ENCODE measurements around the gene USP28.

Gene USP28

DNA sequence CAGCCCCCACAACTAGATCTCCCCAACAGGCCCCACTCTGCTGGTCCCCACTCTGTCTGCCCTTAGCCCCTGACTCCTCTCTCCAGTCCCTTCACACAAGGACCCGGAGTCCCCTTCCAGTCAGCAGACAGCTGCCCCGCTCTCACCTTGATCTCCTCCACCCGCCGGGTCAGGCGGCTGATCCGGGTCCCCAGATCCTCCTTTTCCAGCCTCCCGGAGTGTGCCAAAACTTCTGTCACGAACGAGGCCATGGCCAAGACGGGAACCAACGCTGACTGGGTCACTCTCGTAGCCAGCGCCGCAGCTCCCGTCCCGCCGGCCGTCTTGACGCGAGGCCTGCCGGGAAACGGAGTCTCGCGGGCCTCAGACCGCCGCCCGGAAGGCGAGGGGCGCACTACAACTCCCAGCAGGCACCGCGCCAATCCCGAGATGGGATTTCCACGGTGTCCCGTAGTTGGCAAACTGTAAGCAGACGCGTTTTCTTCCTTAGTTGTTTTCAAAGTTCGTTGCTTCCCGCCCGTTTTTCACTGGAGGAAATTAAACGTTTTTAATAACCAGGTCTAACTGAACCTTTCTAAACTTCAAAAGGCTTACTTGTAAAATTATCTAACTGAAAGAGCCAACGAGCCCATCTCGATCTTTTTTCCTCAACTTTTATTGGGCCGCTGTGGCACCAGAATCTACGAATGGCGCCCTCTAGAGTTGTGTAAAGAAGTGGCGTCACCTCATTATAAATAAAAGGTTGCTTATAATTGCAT is 101.8 kb downstream of the USP28 start, which contains the start of gene ZW10 (continued):
- TF ChIP-seq ZNF223 (tag by site-specific recombination; IDR thresholded peaks at IDR 0.05), result 0 out of 2 replicates have a peak, but pooled peaks have one; percentile 32
- 0 out of 2 replicates have a peak, but pooled peaks have one; percentile 9 for TF ChIP-seq ZNF366 (tag by site-specific recombination; conservative IDR thresholded peaks at IDR 0.05)
- no peak for TF ChIP-seq ZNF350 (tag by site-specific recombination; IDR thresholded peaks at IDR 0.05)
- TF ChIP-seq SP2 (tag by site-specific recombination; IDR thresholded peaks at IDR 0.05), result peak; percentile 9; the same call in 1 of the 2 replicates
- peak; percentile 46; the same call in 1 of the 2 replicates for TF ChIP-seq ZNF629 (tag by site-specific recombination; IDR thresholded peaks at IDR 0.05)
- TF ChIP-seq TRIM28 (IDR thresholded peaks at IDR 0.05; ENCODE audit: borderline replicate concordance, low read length), result peak; percentile 80; the same call in 1 of the 2 replicates
- TF ChIP-seq, protein P1, sequence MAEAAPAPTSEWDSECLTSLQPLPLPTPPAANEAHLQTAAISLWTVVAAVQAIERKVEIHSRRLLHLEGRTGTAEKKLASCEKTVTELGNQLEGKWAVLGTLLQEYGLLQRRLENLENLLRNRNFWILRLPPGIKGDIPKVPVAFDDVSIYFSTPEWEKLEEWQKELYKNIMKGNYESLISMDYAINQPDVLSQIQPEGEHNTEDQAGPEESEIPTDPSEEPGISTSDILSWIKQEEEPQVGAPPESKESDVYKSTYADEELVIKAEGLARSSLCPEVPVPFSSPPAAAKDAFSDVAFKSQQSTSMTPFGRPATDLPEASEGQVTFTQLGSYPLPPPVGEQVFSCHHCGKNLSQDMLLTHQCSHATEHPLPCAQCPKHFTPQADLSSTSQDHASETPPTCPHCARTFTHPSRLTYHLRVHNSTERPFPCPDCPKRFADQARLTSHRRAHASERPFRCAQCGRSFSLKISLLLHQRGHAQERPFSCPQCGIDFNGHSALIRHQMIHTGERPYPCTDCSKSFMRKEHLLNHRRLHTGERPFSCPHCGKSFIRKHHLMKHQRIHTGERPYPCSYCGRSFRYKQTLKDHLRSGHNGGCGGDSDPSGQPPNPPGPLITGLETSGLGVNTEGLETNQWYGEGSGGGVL (tag by site-specific recombination; IDR thresholded peaks at IDR 0.05), result no peak
- no peak for TF ChIP-seq ZNF571 (tag by site-specific recombination; IDR thresholded peaks at IDR 0.05)
- TF ChIP-seq ZNF394 (tag by site-specific recombination; IDR thresholded peaks at IDR 0.05; ENCODE audit: borderline replicate concordance), result peak; percentile 52; the same call in 1 of the 2 replicates
- 0 out of 2 replicates have a peak, but pooled peaks have one; percentile 72 for TF ChIP-seq HOXD13 (CRISPR knock-in tag; IDR thresholded peaks at IDR 0.05; ENCODE audit: borderline replicate concordance)
- TF ChIP-seq ZBTB17 (tag by site-specific recombination; IDR thresholded peaks at IDR 0.05), result peak; percentile 66
- peak; percentile 62; the same call in 1 of the 2 replicates for TF ChIP-seq ZNF561 (tag by site-specific recombination; IDR thresholded peaks at IDR 0.05; ENCODE audit: borderline replicate concordance)
- no peak for TF ChIP-seq ZBTB49 (tag by site-specific recombination; IDR thresholded peaks at IDR 0.05; ENCODE audit: low read depth)
- TF ChIP-seq ZNF341 (tag by site-specific recombination; IDR thresholded peaks at IDR 0.05; ENCODE audit: low read depth), result peak; percentile 51; the same call in 1 of the 2 replicates
- TF ChIP-seq ZNF76 (tag by site-specific recombination; IDR thresholded peaks at IDR 0.05; ENCODE audit: borderline replicate concordance, low read depth), result peak; percentile 96
- TF ChIP-seq ZNF169 (tag by site-specific recombination; IDR thresholded peaks at IDR 0.05), result no peak
- TF ChIP-seq ZFP69B (tag by site-specific recombination; IDR thresholded peaks at IDR 0.05), result peak; percentile 51; the same call in 1 of the 2 replicates
- TF ChIP-seq ZBTB1 (tag by site-specific recombination; IDR thresholded peaks at IDR 0.05), result no peak

- peaks cover 0 to 29% of the 10 kb centered on the region in 2 experiments for H3K36me3 ChIP-seq (ENCODE audit: control insufficient read depth in 2 of 2, insufficient read depth in 1 of 2, low read length in 2 of 2)
- no peaks in the 10 kb centered on the region for H3K9me3 ChIP-seq (ENCODE audit: control insufficient read depth, insufficient read depth, low read depth, low read length)
- POLR2A ChIA-PET, result interaction anchor here (1.2 kb wide), 1 partner anchor 9 kb away, joined by 3 read pairs; no protein-coding TSS in a partner anchor
- H3K4me3 ChIP-seq (ENCODE audit: low read depth, low read length), result peak overlapping the region; percentile 96
- H3K27ac ChIP-seq (ENCODE audit: extremely low read depth, low read depth, low read length), result peak overlapping the region; percentile 47; the same call in 1 of the 2 replicates
- CTCF ChIA-PET, result interaction anchor here (0.8 to 2.1 kb wide), 6 partner anchors 10 to 467 kb away, joined by 3 to 5 read pairs (median 4); no protein-coding TSS in a partner anchor
- no peaks in the 10 kb centered on the region for H3K4me1 ChIP-seq (ENCODE audit: control insufficient read depth, insufficient read depth, low read length)
- no peak for TF ChIP-seq ZNF510 (tag by site-specific recombination; IDR thresholded peaks at IDR 0.05; ENCODE audit: insufficient replicate concordance)
- no peak for TF ChIP-seq ZNF302 (tag by site-specific recombination; IDR thresholded peaks at IDR 0.05; ENCODE audit: low read depth)
- peak; percentile 99 for TF ChIP-seq ZNF335 (tag by site-specific recombination; conservative IDR thresholded peaks at IDR 0.05)
- peak; percentile 76 for TF ChIP-seq REST (tag by site-specific recombination; IDR thresholded peaks at IDR 0.05)
- TF ChIP-seq, protein P1 (tag by site-specific recombination; IDR thresholded peaks at IDR 0.05), result peak; percentile 70
- TF ChIP-seq KLF9 (tag by site-specific recombination; IDR thresholded peaks at IDR 0.05; ENCODE audit: low read depth), result peak; percentile 69
Observed at GRCh38 chr11:113773092-113773415, 102.3 kb downstream of the USP28 start.
